Fibroblast of lung (primary cell): ENCODE measurements around the gene PLB1.

Experiments
- CTCF ChIP-seq, 2 donors: IDR thresholded peaks in 1 of 2; conservative IDR thresholded peaks in 1 of 2; 1 replicate in 1 of 2; 2 replicates in 1 of 2; pipeline ENCODE4 v1.5.1; 2011 to 2012; ENCODE audit warnings: low read length in 2 of 2, control low read depth in 1 of 2, inconsistent platforms in 1 of 2, low read depth in 1 of 2, mild to moderate bottlenecking in 1 of 2
- EZH2 ChIP-seq: IDR thresholded peaks from 2 replicates; pipeline ENCODE4 v1.5.1; 2012; ENCODE audit warnings: low read length, control low read depth, mild to moderate bottlenecking; ENCODE audit errors: missing control alignments

DNA sequence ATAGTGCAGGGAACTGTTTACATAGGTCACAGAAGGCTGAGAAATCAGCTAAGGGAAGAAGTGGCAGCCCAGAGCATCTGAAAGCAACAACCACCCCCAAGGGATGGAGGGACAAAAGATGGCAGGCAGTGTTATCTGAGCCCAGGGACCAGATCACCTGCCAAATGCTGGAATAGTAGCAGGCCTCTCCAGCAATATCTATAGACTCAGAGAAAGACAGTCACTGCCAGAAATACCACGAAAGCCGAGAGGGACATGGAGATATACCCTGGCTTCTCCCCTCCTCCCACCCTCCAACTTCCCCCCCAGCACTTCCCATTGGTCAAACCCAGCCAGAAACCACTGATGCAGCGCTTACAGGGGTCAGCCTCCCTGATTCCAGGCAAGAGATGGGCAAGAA, 197.4 kb downstream of the PLB1 start:
- TF ChIP-seq EZH2 (no peak), CTCF (conservative IDR thresholded peaks at IDR 0.05 in 1 of 2, IDR thresholded peaks at IDR 0.05 in 1 of 2; ENCODE audit: low read depth in 1 of 2, low read length in 2 of 2) (no peak)
